Stromal cell of bone marrow (primary cell): ENCODE data around the gene MARCHF2.

Experiments used
- DNase-seq: peaks from one replicate; pipeline ENCODE4 v3.0.0-alpha.2; 2012; ENCODE audit warnings: low read depth

Gene MARCHF2

GRCh38 chr19:8453616-8454015 lies 40.5 kb downstream of the MARCHF2 start:
- no peak for DNase-seq

GRCh38 chr19:8454218-8454617 lies 41.1 kb downstream of the MARCHF2 start:
- DNase-seq, result no peak

- DNase-seq, result no peak
These were observed 41.9 kb downstream of the MARCHF2 start for GRCh38 chr19:8455018-8455417.

- no peak for DNase-seq
These were observed 43.0 kb downstream of the MARCHF2 start for GRCh38 chr19:8456064-8456463.

GRCh38 chr19:8457209-8457608 lies 44.1 kb downstream of the MARCHF2 start:
- DNase-seq, result no peak

GRCh38 chr19:8457827-8458226 lies 44.7 kb downstream of the MARCHF2 start:
- DNase-seq, result no peak

- no peak for DNase-seq
These were observed 45.3 kb downstream of the MARCHF2 start for GRCh38 chr19:8458380-8458779.

GRCh38 chr19:8459095-8459494 lies 46.0 kb downstream of the MARCHF2 start:
- no peak for DNase-seq

- DNase-seq, result peak; percentile 51
These were observed 46.6 kb downstream of the MARCHF2 start for GRCh38 chr19:8459520-8460270.

- no peak for DNase-seq
These were observed 47.6 kb downstream of the MARCHF2 start for GRCh38 chr19:8460516-8461298.

GRCh38 chr19:8461376-8461775 lies 48.3 kb downstream of the MARCHF2 start:
- DNase-seq, result no peak

- DNase-seq, result no peak
These were observed 48.8 kb downstream of the MARCHF2 start for GRCh38 chr19:8461891-8462290.

- DNase-seq, result no peak
These were observed 49.5 kb downstream of the MARCHF2 start for GRCh38 chr19:8462571-8462970.

GRCh38 chr19:8463365-8463764 lies 50.3 kb downstream of the MARCHF2 start:
- no peak for DNase-seq

GRCh38 chr19:8466018-8466417 lies 52.9 kb downstream of the MARCHF2 start:
- no peak for DNase-seq

GRCh38 chr19:8468124-8468523 lies 55.0 kb downstream of the MARCHF2 start:
- DNase-seq, result no peak

- DNase-seq, result no peak
These were observed 55.8 kb downstream of the MARCHF2 start for GRCh38 chr19:8468761-8469373.

- DNase-seq, result no peak
These were observed 56.7 kb downstream of the MARCHF2 start for GRCh38 chr19:8469613-8470368.

- DNase-seq, result no peak
These were observed 60.8 kb downstream of the MARCHF2 start for GRCh38 chr19:8473648-8474476.

GRCh38 chr19:8475005-8475404 lies 61.9 kb downstream of the MARCHF2 start:
- no peak for DNase-seq

GRCh38 chr19:8476524-8476923 lies 63.4 kb downstream of the MARCHF2 start:
- no peak for DNase-seq
